GM12878 (cell line): ENCODE data around the gene TOPAZ1. TPM values are rescaled to one million over a fixed set of nuclear protein-coding genes. Genes with fewer than 3 reads are reported as not detected.

ENCODE experiments used
- ATAC-seq: fragments of 200-7000 bp; cut with Tn5 transposase; 3 replicates; pipeline ENCODE4 v1.9.1; 2020; ENCODE audit warnings: mild to moderate bottlenecking, moderate library complexity
- BruUV-seq: library from RNA; stranded (reverse); fragments of 400-500 nt; replicated peaks from 2 replicates; lab custom pipeline; 2021; lab: Mats Ljungman, UMichigan
- CTCF ChIA-PET: fragments of 300-600 bp; sonication (Branson Sonifier 250); formaldehyde crosslinking; extraction: SDS; loops from one replicate; lab custom pipeline; 2021; ENCODE audit warnings: inconsistent platforms; lab: Yijun Ruan, JAX
- POLR2A ChIA-PET: fragments of 350-600 bp; formaldehyde crosslinking; extraction: SDS; loops from one replicate; lab custom pipeline; 2021; ENCODE audit warnings: inconsistent platforms; lab: Charles Lee
- RAD21 ChIA-PET: fragments of 300-600 bp; sonication (Branson Sonifier 250); formaldehyde crosslinking; loops from one replicate; lab custom pipeline; 2023; ENCODE audit warnings: antibody characterized with exemption; ENCODE audit not compliant: unreplicated experiment; lab: Charles Lee
- SMC1A ChIA-PET: fragments of 300-600 bp; sonication (Branson Sonifier 250); formaldehyde crosslinking; loops from one replicate; lab custom pipeline; 2023; ENCODE audit not compliant: unreplicated experiment, uncharacterized antibody; lab: Charles Lee
- DNase-seq: peaks from one replicate; pipeline ENCODE4 v3.0.0-alpha.2; 2011; ENCODE audit warnings: low read depth, low spot score
- FAIRE-seq: peaks from 3 replicates; lab custom pipeline; 2011; peaks lifted over from hg19 to GRCh38; lab: Jason Lieb, UNC
- H2AFZ ChIP-seq: 2 replicates; pipeline ENCODE4 v1.6.0; 2011; ENCODE audit warnings: low read depth, low read length, control low read depth; ENCODE audit not compliant: control insufficient read depth
- H3K27ac ChIP-seq: 2 replicates; pipeline ENCODE4 v1.5.1; 2011; ENCODE audit warnings: control low read depth; ENCODE audit not compliant: control insufficient read depth, insufficient read depth
- H3K27me3 ChIP-seq, 2 experiments: replicated peaks in 1 of 2; 2 replicates each; pipeline versions ENCODE4 v1.6.0 to v1.6.1; 2011; ENCODE audit warnings: low read length in 1 of 2; ENCODE audit not compliant: control insufficient read depth in 2 of 2, insufficient read depth in 2 of 2
- H3K36me3 ChIP-seq, 2 experiments: 2 replicates each; pipeline ENCODE4 v1.5.1; 2011; ENCODE audit warnings: low read length in 1 of 2; ENCODE audit not compliant: control insufficient read depth in 2 of 2, insufficient read depth in 2 of 2
- H3K4me1 ChIP-seq: 2 replicates; pipeline ENCODE4 v1.6.1; 2011; ENCODE audit warnings: mild to moderate bottlenecking, low read length, moderate library complexity, mixed read lengths; ENCODE audit not compliant: control insufficient read depth, insufficient read depth
- H3K4me2 ChIP-seq: 2 replicates; pipeline ENCODE4 v1.6.0; 2011; ENCODE audit warnings: control low read depth; ENCODE audit not compliant: control insufficient read depth, insufficient read depth
- H3K4me3 ChIP-seq: fragments of 200-600 bp; sonication (generic); 2 replicates; pipeline ENCODE4 v1.5.1; 2016
- H3K79me2 ChIP-seq: 2 replicates; pipeline ENCODE4 v1.6.0; 2011; ENCODE audit warnings: low read length; ENCODE audit not compliant: control insufficient read depth, insufficient read depth
- H3K9ac ChIP-seq: 2 replicates; pipeline ENCODE4 v1.8.0; 2011; ENCODE audit warnings: low read length, control low read depth, mixed read lengths; ENCODE audit not compliant: control insufficient read depth, insufficient read depth
- H3K9me3 ChIP-seq: replicated peaks from 3 replicates; pipeline ENCODE4 v1.5.1; 2011; ENCODE audit warnings: mild to moderate bottlenecking, low read length; ENCODE audit not compliant: control insufficient read depth, insufficient read depth
- H4K20me1 ChIP-seq: 2 replicates; pipeline ENCODE4 v1.6.0; 2011; ENCODE audit not compliant: control insufficient read depth, insufficient read depth
- CHD4 ChIP-seq: fragments of 200-600 bp; sonication (generic); IDR thresholded peaks from 2 replicates; pipeline ENCODE4 v1.6.1; 2016; ENCODE audit warnings: mild to moderate bottlenecking
- ETV6 ChIP-seq, 2 experiments: fragments of 450-650 bp in 1 of 2; IDR thresholded peaks in 1 of 2; conservative IDR thresholded peaks in 1 of 2; 2 replicates each; pipeline ENCODE4 v1.6.1; 2014; ENCODE audit warnings: antibody characterized with exemption in 1 of 2, borderline replicate concordance in 1 of 2, low read depth in 1 of 2, mild to moderate bottlenecking in 1 of 2, moderate library complexity in 1 of 2
- GABPA ChIP-seq: IDR thresholded peaks from 2 replicates; pipeline ENCODE4 v1.6.1; 2014; ENCODE audit warnings: antibody characterized with exemption, low read depth, mild to moderate bottlenecking, inconsistent platforms
- HCFC1 ChIP-seq: fragments of 150-350 bp; IDR thresholded peaks from 2 replicates; pipeline ENCODE4 v1.6.1; 2014; ENCODE audit warnings: low read length
- IRF5 ChIP-seq: fragments of 450-650 bp; IDR thresholded peaks from 2 replicates; pipeline ENCODE4 v1.6.1; 2017; ENCODE audit warnings: borderline replicate concordance
- KDM1A ChIP-seq: fragments of 200-600 bp; sonication (generic); IDR thresholded peaks from 2 replicates; pipeline ENCODE4 v1.6.1; 2016; ENCODE audit warnings: borderline replicate concordance
- NFYB ChIP-seq: IDR thresholded peaks from 2 replicates; pipeline ENCODE4 v1.6.1; 2011; ENCODE audit warnings: low read depth, mild to moderate bottlenecking, low read length, improper control_type of control experiment, moderate library complexity; ENCODE audit not compliant: insufficient read depth
- RAD21 ChIP-seq: IDR thresholded peaks from 2 replicates; pipeline ENCODE4 v1.6.1; 2011; ENCODE audit warnings: mild to moderate bottlenecking, low read depth, low read length, moderate library complexity; ENCODE audit not compliant: insufficient read depth
- SMARCA5 ChIP-seq: fragments of 450-650 bp; IDR thresholded peaks from 2 replicates; pipeline ENCODE4 v1.6.1; 2017; ENCODE audit warnings: mild to moderate bottlenecking
- STAT1 ChIP-seq: fragments of 450-650 bp; conservative IDR thresholded peaks from 2 replicates; pipeline ENCODE4 v1.6.1; 2014; ENCODE audit warnings: antibody characterized with exemption, mild to moderate bottlenecking
- SUPT20H ChIP-seq: IDR thresholded peaks from 2 replicates; pipeline ENCODE4 v1.6.1; 2011; ENCODE audit warnings: low read depth, mild to moderate bottlenecking, low read length, moderate library complexity, borderline replicate concordance; ENCODE audit not compliant: control insufficient read depth
- TCF12 ChIP-seq: IDR thresholded peaks from 2 replicates; pipeline ENCODE4 v1.6.1; 2011; ENCODE audit warnings: low read depth, mild to moderate bottlenecking, low read length
- USF2 ChIP-seq: IDR thresholded peaks from 2 replicates; pipeline ENCODE4 v1.6.1; 2011; ENCODE audit warnings: low read depth, low read length, improper control_type of control experiment, borderline replicate concordance
- ZBED1 ChIP-seq: IDR thresholded peaks from 2 replicates; pipeline ENCODE4 v1.6.1; 2016; ENCODE audit warnings: borderline replicate concordance
- ZBTB11 ChIP-seq: fragments of 450-650 bp; formaldehyde crosslinking; IDR thresholded peaks from 2 replicates; pipeline ENCODE4 v1.5.0; 2022; ENCODE audit warnings: mild to moderate bottlenecking, missing genetic modification characterization
- in situ Hi-C: fragments of 300-500 bp; cut with MboI; formaldehyde crosslinking; loops from 9 replicates; pipeline ENCODE4 v1.14.3; 2018; ENCODE audit warnings: mixed read lengths
- intact Hi-C: fragments of 100-400 bp; cut with micrococcal nuclease; formaldehyde crosslinking; loops from one replicate; pipeline ENCODE4 v1.14.2; 2022; ENCODE audit not compliant: unreplicated experiment
- polyA plus RNA-seq, 11 experiments: library from polyadenylated mRNA; depleted of rRNA in 4 of 11; unstranded in 6 of 11; stranded (reverse) in 5 of 11; fragments of >200 nt; fragmentation: Nextera tagmentation in 4 of 11; fragmentation: Illumina TruSeq in 1 of 11; extraction: Ambion mirVana in 4 of 11; extraction: Trizol in 1 of 11; gene quantifications; 1 replicate in 1 of 11; 2 replicates in 10 of 11; pipeline versions ENCODE4 v1.2.1 to v1.2.3, GENCODE V29; 2011 to 2016; ENCODE audit warnings: inconsistent platforms in 2 of 11, missing spikeins in 2 of 11, low read depth in 1 of 11
- total RNA-seq, 4 experiments: library from RNA; depleted of rRNA in 3 of 4; stranded (reverse); fragments of >200 nt in 3 of 4; fragmentation: Illumina TruSeq in 1 of 4; extraction: Trizol in 1 of 4; gene quantifications; 2 replicates each; pipeline versions ENCODE4 v1.2.1 to v1.2.3, GENCODE V29; 2013 to 2021

The TOPAZ1 gene
- total and polyA plus RNA-seq, 10 of the 15 experiments (the other 5 are each of a cell fraction or from before 2014, with no cell fraction given): 0.02 TPM; not detected in 9

GRCh38 chr3:44208568-44208967 is 33.1 kb upstream of the TOPAZ1 start:
- TF ChIP-seq SUPT20H (no peak), GABPA (no peak), USF2 (no peak), SMARCA5 (no peak), ETV6 (conservative IDR thresholded peaks at IDR 0.05 in 1 of 2, IDR thresholded peaks at IDR 0.05 in 1 of 2; ENCODE audit: borderline replicate concordance in 1 of 2, low read depth in 1 of 2) (no peak), NFYB (no peak), CHD4 (no peak), KDM1A (no peak), RAD21 (no peak), TCF12 (no peak), HCFC1 (no peak), ZBED1 (no peak), ZBTB11 (CRISPR knock-in tag) (no peak), STAT1 (no peak), IRF5 (no peak)
- TF ChIP-seq, all 136 proteins: peak for 0
- no TSS peak for BruUV-seq
- no peak for FAIRE-seq
- peaks cover 0 to 11% of the 10 kb centered on the region in 2 experiments; a peak in 2 of 4 replicates for H3K27me3 ChIP-seq
- no peak overlapping the region for H3K27ac ChIP-seq
- ChIA-PET SMC1A (interaction anchor here (0.6 kb wide), 1 partner anchor 442 kb away, joined by 3 read pairs; no protein-coding TSS in a partner anchor), RAD21 (no interaction called here), CTCF (no interaction called here), POLR2A (no interaction called here)
- no peaks in the 10 kb centered on the region for H4K20me1 ChIP-seq
- no peaks in the 10 kb centered on the region for H3K9me3 ChIP-seq
- H3K4me2 ChIP-seq: no peak overlapping the region
- in situ Hi-C loops (no loop called here), intact Hi-C loops (no loop called here)
- no peaks in the 10 kb centered on the region for H3K4me1 ChIP-seq
- no peak overlapping the region for H3K9ac ChIP-seq
- no peak for DNase-seq
- H3K36me3 ChIP-seq: no peaks in the 10 kb centered on the region
- no peaks in the 10 kb centered on the region for H3K79me2 ChIP-seq
- no peak for ATAC-seq
- H2AFZ ChIP-seq: no peak overlapping the region
- H3K4me3 ChIP-seq: no peak overlapping the region
